ENCODE data around the gene BTBD16. TPM values are rescaled to one million over a fixed set of nuclear protein-coding genes. Genes with fewer than 3 reads are reported as not detected.

Gene BTBD16
- total RNA-seq, 4 donors from 2014 or later, result not detected

GRCh38 chr10:122264436-122264835, 6.7 kb upstream of the BTBD16 start:
- TF ChIP-seq, protein P1, sequence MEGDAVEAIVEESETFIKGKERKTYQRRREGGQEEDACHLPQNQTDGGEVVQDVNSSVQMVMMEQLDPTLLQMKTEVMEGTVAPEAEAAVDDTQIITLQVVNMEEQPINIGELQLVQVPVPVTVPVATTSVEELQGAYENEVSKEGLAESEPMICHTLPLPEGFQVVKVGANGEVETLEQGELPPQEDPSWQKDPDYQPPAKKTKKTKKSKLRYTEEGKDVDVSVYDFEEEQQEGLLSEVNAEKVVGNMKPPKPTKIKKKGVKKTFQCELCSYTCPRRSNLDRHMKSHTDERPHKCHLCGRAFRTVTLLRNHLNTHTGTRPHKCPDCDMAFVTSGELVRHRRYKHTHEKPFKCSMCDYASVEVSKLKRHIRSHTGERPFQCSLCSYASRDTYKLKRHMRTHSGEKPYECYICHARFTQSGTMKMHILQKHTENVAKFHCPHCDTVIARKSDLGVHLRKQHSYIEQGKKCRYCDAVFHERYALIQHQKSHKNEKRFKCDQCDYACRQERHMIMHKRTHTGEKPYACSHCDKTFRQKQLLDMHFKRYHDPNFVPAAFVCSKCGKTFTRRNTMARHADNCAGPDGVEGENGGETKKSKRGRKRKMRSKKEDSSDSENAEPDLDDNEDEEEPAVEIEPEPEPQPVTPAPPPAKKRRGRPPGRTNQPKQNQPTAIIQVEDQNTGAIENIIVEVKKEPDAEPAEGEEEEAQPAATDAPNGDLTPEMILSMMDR (IDR thresholded peaks at IDR 0.05; ENCODE audit: low read depth), result no peak

GRCh38 chr10:122264931-122265330, 6.2 kb upstream of the BTBD16 start:
- TF ChIP-seq, protein P1 (IDR thresholded peaks at IDR 0.05; ENCODE audit: low read depth), result no peak

- TF ChIP-seq, protein P1 (IDR thresholded peaks at IDR 0.05; ENCODE audit: low read depth), result no peak
Measured at GRCh38 chr10:122265896-122266295, 5.2 kb upstream of the BTBD16 start.

GRCh38 chr10:122267849-122268737, 3.0 kb upstream of the BTBD16 start:
- TF ChIP-seq, protein P1 (IDR thresholded peaks at IDR 0.05; ENCODE audit: low read depth), result no peak

DNA sequence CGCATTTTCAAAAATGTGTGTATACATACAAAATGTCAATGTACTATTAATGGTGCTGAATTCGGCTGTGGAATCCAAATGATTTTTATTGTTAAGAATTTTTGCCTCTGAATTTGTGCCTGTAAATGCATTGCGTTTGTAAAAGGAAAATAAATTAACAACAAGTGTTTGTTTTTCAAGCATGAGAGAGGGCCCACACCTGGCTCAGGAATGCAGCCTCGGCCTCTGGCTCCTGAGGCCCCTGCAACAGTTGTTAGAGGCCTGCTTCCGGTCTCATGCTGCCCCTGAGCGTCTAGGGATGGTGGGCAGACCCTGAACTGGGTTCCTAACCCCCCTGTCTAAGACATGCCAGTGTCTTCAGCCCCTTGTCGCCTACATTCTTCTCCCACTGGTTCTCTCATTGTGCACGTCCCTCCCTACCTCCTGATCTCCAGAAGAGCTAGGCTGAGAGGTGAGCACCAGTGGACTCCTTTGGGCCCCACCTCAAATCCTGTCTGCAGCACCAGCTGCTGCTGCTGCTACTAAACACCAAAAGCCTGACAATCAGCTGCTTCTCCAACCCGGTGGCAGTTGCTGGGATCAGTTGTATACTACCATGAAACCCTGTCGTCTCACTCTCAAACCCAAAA, 1.9 kb upstream of the BTBD16 start:
- TF ChIP-seq, protein P1 (IDR thresholded peaks at IDR 0.05; ENCODE audit: low read depth), result no peak

DNA sequence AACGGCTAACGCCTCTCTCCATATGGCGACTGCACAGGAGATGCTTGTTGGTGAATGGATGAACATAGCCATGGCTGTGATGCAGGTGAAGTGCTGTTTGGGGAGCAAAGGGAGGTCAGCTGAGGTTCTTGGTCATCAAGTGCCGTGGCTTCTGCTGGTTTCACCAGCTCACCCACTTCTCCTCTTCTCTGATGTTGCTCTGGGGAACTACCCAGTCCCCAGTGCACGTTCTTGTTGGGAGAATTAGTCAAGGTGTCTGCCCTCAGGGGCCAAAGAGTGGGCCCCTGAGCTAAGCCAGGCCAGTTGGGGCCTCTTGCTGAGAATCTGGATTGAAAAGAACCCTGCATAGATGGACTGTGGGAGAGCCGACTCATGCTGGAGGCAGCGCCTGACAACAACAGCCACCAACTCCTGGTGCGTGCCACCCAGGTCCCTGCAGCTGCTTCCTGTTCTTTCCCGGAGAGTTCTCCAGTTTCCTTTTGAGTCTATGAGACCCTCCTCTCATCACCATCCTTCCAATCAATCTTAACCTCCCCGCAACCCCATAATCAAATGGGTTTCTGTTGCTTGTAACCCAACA, 3.0 kb downstream of the BTBD16 start:
- TF ChIP-seq, protein P1 (IDR thresholded peaks at IDR 0.05; ENCODE audit: low read depth), result no peak

- TF ChIP-seq, protein P1 (IDR thresholded peaks at IDR 0.05; ENCODE audit: low read depth), result no peak
Measured at GRCh38 chr10:122276611-122277208, 5.6 kb downstream of the BTBD16 start.

Data from subcutaneous adipose tissue (tissue), 4 donors.